Ovary (tissue), 9 donors: ENCODE measurements around the gene GDF7. TPM values are rescaled to one million over a fixed set of nuclear protein-coding genes. Genes with fewer than 3 reads are reported as not detected.

Experiments
- DNase-seq, 5 donors: peaks; one replicate each; pipeline ENCODE4 v3.0.0-alpha.2; 2019 to 2020
- H3K27ac ChIP-seq, 2 donors: fragments of 200-600 bp; one replicate each; pipeline versions ENCODE4 v1.5.1 to v1.8.0; 2019 to 2022
- H3K27me3 ChIP-seq: fragments of 200-600 bp; one replicate; pipeline ENCODE4 v1.8.0; 2022
- H3K36me3 ChIP-seq: fragments of 200-600 bp; sonication (generic); one replicate; pipeline ENCODE4 v1.5.1; 2019
- H3K4me1 ChIP-seq: one replicate; pipeline ENCODE4 v1.8.1; 2013; ENCODE audit warnings: mild to moderate bottlenecking, moderate library complexity; ENCODE audit not compliant: insufficient read depth
- H3K4me3 ChIP-seq: fragments of 200-600 bp; sonication (generic); one replicate; pipeline ENCODE4 v1.5.1; 2017
- H3K9me3 ChIP-seq, 2 donors: fragments of 200-600 bp in 1 of 2; sonication (generic) in 1 of 2; one replicate each; pipeline versions ENCODE4 v1.5.1 to v1.8.1; 2013 to 2019; ENCODE audit warnings: mild to moderate bottlenecking in 1 of 2, moderate library complexity in 1 of 2
- CTCF ChIP-seq, 3 donors: fragments of 450-650 bp in 2 of 3; fragments of 200-600 bp in 1 of 3; IDR thresholded peaks; one replicate each; pipeline versions ENCODE4 v1.5.1 to v1.8.0; 2016 to 2022; ENCODE audit warnings: antibody characterized with exemption in 3 of 3, mild to moderate bottlenecking in 1 of 3
- EP300 ChIP-seq: sonication (generic); formaldehyde crosslinking; IDR thresholded peaks from one replicate; pipeline ENCODE4 v1.6.1; 2017; ENCODE audit warnings: antibody characterized with exemption
- POLR2A ChIP-seq: fragments of 450-650 bp; IDR thresholded peaks from one replicate; pipeline ENCODE4 v1.6.1; 2017; ENCODE audit warnings: antibody characterized with exemption, mild to moderate bottlenecking, moderate library complexity
- whole genome bisulfite sequencing, 3 donors: extraction: QIAGEN DNeasy Blood & Tissue Kit in 1 of 3; methylation state at CpG; one replicate each; pipeline versions ENCODE4 v1.1.5 to v1.1.7; 2013 to 2017; 5-methylcytosine and 5-hydroxymethylcytosine counted together
- intact Hi-C, 4 donors: fragments of 100-400 bp; cut with DNase I; formaldehyde crosslinking; loops; one replicate each; pipeline versions ENCODE4 v1.11.0 to v1.15.1; 2022 to 2023
- polyA plus RNA-seq, 2 donors: library from polyadenylated mRNA; stranded (reverse); fragments of 200-250 nt in 1 of 2; fragments of 350-450 nt in 1 of 2; fragmentation: Illumina TruSeq in 1 of 2; extraction: RNeasy Lipid Tissue Mini Kit (QIAGEN cat#74804) in 1 of 2; gene quantifications; one replicate each; pipeline ENCODE4 v1.2.3, GENCODE V29; 2013 to 2014
- total RNA-seq, 7 donors: library from RNA; depleted of rRNA in 2 of 7; stranded (reverse); fragments of >200 nt in 2 of 7; fragmentation: NEBNext Ultra II Directional in 3 of 7; extraction: Animal tissue kit (Norgen Biotek cat#: 25700) in 3 of 7; gene quantifications; one replicate each; pipeline versions ENCODE4 v1.1.0 to v1.2.4, GENCODE V29; 2016 to 2023
- donor health status: DM: no; HTN: no; CAD: no; lungs with moderate emphysema.
- donor health status: DM: no; HTN: no; CAD: no.
- donor health status: Bipolar disorder and iron deficiency.
- donor health status: DM: yes; HTN: yes; CAD: no.
- donor health status: DM: no; HTN: no; CAD: no.
- donor health status: DM: yes; HTN: yes; CAD: no.

Gene GDF7
- total and polyA plus RNA-seq, 9 donors, result 0.11 to 1.7 (median 0.48) TPM

DNA sequence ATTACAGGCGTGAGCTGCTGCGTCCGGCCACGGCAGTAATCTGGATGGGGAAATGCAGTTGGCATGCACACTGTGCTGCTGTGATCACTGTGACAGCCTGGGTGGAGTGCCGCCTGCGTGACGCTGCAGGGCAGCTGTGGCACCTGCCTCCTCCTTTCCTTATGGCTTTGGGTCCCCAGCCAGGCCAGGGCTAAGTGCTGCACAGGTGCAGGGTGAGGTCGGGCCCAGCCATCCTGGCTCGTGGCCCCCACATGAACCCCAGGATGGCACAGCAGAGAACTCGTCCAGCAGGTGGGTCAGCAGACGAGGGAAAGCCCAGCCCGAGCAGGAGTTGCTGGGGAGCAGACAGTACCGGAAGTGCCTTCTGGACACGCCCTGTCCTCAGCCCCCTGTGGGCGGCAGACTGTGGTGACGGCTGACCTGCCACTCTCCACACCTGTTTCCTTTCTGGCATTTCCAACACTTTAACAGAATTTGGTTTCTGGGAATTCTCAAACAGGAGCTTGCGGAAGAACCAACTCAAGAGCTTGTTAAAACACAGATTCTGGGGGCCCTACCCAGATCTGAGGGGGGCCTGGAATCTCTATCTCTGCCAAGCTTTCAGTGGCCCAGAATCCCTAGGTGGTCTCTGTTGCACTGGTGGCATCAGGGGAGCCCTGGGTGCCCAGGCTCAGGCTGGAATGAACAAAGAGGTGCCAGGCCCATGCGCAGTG, 33.0 kb upstream of the GDF7 start:
- peak in 2 of 5 donors; percentile 36 to 44 for DNase-seq
- Histone ChIP-seq H3K4me3 (no peak overlapping the region), H3K27ac (peak overlapping the region in 1 of 2 donors; percentile 33), H3K9me3 (no peaks in the 10 kb centered on the region), H3K4me1 (peaks cover 4% of the 10 kb centered on the region), H3K36me3 (no peaks in the 10 kb centered on the region), H3K27me3 (no peaks in the 10 kb centered on the region)
- no peak for TF ChIP-seq POLR2A
- no peak for TF ChIP-seq EP300
- TF ChIP-seq CTCF (IDR thresholded peaks at IDR 0.05), result peak in 1 of 3 donors; percentile 6
- WGBS, 3 donors, result 83 to 92% (median 90%) methylated on average over 18 of the region's 18 CpGs
- intact Hi-C loops, result loop anchor here in 2 of 4 donors (2.0 kb wide), 2 partner anchors 185 to 189 kb away; no protein-coding TSS in a partner anchor

DNA sequence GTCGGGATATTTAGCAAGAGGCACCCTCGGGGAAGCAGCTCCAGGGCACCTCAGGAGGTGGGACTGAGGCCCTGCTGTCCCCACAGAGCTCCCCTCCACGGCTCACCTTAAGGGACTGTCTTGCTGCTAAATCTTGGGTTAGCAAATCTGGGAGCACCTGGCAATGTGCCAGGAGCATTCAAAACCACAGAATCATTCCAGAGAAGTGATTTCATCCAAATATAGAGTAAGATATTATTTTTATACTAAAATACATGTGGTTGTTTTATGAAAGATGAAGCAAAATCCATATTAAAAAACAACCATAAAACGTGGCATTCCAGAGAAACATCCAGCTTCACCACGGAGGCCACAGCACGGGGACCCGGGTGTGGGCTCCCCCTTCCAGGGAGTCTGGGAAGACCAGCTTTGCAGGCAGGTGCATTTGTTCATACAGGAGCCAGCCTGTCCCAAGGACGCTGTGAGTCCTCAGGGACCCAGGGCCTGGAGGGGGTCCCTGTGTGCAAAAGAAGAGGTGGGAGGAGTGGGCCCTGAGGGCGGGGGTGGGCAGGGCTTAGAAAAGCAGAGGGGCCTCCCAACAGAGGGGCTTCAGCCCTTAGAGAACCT, 32.3 kb upstream of the GDF7 start:
- intact Hi-C loops, result loop anchor here in 2 of 4 donors (2.0 kb wide), 2 partner anchors 186 to 190 kb away; no protein-coding TSS in a partner anchor
- Histone ChIP-seq H3K27ac (peak overlapping the region in 1 of 2 donors; percentile 33), H3K4me1 (peaks cover 4% of the 10 kb centered on the region), H3K4me3 (no peak overlapping the region), H3K36me3 (no peaks in the 10 kb centered on the region), H3K9me3 (no peaks in the 10 kb centered on the region), H3K27me3 (no peaks in the 10 kb centered on the region)
- WGBS, 3 donors, result 51 to 63% (median 60%) methylated on average over 9 of the region's 9 CpGs
- peak in 4 of 5 donors; percentile 52 to 69 (median 64) for DNase-seq
- TF ChIP-seq POLR2A (no peak), EP300 (no peak), CTCF (IDR thresholded peaks at IDR 0.05) (no peak)

DNA sequence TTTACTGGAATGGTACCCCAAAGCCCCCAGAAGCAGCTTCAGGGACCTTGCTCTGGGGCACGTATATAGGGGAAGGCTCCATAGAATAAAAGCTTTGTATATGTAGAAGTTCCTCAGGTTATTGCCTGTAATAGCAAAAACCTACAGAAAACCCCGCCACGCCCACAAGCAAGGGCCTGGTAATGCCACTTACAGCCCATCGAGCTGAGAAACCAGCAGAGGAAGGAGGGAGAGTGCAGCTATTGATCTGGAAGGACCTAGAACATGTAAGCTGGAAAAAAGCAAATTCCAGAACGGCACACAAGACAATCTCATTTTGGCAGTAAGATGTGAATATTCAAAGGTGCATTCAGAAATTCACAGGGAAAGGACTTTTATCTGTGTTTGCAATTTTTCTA, 31.8 kb upstream of the GDF7 start:
- DNase-seq, result peak in 2 of 5 donors; percentile 30 to 31
- TF ChIP-seq CTCF (IDR thresholded peaks at IDR 0.05) (no peak), EP300 (no peak), POLR2A (no peak)
- Histone ChIP-seq H3K27me3 (no peaks in the 10 kb centered on the region), H3K36me3 (no peaks in the 10 kb centered on the region), H3K9me3 (no peaks in the 10 kb centered on the region), H3K4me3 (no peak overlapping the region), H3K27ac (peak overlapping the region in 1 of 2 donors; percentile 33), H3K4me1 (peaks cover 4% of the 10 kb centered on the region)
- intact Hi-C loops, result loop anchor here in 2 of 4 donors (2.0 kb wide), 2 partner anchors 186 to 190 kb away; no protein-coding TSS in a partner anchor
- WGBS, 3 donors, result 80 to 81% (median 80%) methylated on average over 5 of the region's 5 CpGs

DNA sequence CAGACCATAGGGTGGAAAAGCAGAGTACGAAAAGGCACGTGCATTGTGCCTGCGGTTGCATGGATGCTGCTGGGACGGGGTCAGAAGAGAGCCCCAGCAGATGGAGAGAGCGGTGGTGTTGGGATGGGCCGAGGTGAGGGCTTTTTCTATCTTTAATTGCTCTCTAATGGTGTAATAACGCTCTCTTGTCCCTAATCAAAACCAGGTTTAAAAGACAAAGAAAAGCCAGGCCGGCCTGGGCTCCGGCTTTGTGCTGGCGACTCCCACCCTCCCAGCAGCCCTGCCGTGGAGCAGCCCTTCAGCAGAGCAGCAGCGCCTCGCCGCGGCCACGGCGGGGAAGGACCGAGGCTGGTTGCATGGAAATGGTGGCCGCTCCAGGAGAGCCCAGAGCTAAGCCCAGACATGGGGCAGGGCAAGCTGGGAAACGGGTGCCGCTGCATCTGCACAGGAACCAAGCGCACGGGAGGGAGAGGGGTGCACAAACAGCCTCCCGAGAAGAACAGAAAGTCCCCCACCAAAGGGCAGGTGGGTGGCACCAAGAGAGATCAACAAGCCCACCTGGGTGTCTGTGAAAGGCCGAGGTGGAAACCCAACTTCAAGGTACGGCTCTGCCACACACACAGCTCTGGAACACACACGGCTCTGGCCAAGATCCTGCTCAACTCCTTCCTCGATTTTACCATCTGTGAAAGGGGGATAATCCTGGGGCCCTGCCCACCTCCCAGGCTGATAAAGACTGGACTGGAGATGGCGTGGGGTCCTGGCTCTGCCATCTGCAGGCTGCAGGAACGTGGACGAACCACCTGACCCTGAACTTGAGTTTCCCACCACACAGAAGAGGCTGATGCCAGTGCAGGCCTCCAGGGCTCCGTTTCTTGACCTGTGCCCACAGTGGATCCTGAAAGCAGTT, 31.0 kb upstream of the GDF7 start:
- intact Hi-C loops, result loop anchor here (2.0 kb wide), 4 partner anchors 185 to 193 kb away; no protein-coding TSS in a partner anchor
- H3K27me3 ChIP-seq, result no peaks in the 10 kb centered on the region
- TF ChIP-seq CTCF (IDR thresholded peaks at IDR 0.05) (peak; percentile 78 to 98 (median 95)), POLR2A (peak; percentile 15), EP300 (peak; percentile 3)
- H3K4me3 ChIP-seq, result no peak overlapping the region
- no peaks in the 10 kb centered on the region for H3K9me3 ChIP-seq
- H3K27ac ChIP-seq, result peak overlapping the region in 1 of 2 donors; percentile 33
- no peaks in the 10 kb centered on the region for H3K36me3 ChIP-seq
- DNase-seq, result peak; percentile 85 to 93 (median 91)
- 24 to 28% (median 26%) methylated on average over 32 of the region's 32 CpGs for WGBS, 3 donors
- H3K4me1 ChIP-seq, result peaks cover 4% of the 10 kb centered on the region
